ENCODE measurements around the gene TNRC18. TPM values are rescaled to one million over a fixed set of nuclear protein-coding genes. Genes with fewer than 3 reads are reported as not detected.
"Not testable (repeated sequence)": the region's sequence is repeated elsewhere in the genome, so short reads cannot be mapped to it uniquely, and the experiment has no call there.

TNRC18 gene
- total RNA-seq, 2 donors from 2014 or later, result 84.0 to 90.9 TPM

DNA sequence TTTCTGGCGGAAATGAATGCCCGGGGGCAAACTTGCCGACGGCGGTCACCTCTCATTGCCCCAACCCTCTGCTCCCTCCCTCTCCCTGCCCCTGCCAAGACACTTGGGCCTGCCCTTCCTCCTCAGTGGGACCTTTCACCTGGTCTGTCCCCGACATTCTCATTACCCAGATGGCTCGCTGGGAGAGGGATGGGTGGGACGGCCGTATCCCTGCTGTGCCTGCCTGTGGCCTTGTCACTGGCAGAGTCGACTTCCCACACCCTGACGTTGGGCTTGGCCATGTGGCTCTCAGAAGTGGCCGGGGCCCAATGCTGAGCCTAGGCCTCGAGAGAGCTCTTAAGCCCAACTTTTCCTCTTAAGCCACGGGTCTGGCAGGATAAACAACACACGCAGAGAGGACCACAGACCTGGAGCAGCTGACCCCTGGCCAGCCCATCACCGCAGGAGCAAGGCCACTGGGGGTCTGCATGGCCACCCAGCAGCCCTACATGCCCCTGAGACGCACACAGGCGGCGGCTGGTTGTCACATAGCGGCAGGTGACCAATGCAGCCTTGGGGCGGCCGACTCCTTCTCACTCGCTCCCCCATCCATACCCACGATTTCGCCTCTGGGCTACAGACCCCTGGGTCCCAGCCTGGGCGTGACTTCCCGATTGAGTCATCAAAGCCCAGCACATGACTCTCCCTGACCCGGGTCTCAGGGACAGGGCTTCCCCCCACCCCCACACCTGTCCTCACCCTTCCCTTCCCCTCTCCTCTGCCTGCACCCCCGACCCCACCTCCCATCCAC is 100.8 kb downstream of the TNRC18 start:
- TF ChIP-seq, protein P1, sequence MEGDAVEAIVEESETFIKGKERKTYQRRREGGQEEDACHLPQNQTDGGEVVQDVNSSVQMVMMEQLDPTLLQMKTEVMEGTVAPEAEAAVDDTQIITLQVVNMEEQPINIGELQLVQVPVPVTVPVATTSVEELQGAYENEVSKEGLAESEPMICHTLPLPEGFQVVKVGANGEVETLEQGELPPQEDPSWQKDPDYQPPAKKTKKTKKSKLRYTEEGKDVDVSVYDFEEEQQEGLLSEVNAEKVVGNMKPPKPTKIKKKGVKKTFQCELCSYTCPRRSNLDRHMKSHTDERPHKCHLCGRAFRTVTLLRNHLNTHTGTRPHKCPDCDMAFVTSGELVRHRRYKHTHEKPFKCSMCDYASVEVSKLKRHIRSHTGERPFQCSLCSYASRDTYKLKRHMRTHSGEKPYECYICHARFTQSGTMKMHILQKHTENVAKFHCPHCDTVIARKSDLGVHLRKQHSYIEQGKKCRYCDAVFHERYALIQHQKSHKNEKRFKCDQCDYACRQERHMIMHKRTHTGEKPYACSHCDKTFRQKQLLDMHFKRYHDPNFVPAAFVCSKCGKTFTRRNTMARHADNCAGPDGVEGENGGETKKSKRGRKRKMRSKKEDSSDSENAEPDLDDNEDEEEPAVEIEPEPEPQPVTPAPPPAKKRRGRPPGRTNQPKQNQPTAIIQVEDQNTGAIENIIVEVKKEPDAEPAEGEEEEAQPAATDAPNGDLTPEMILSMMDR (IDR thresholded peaks at IDR 0.05), result no peak
- Histone ChIP-seq H3K36me3 (no peaks in the 10 kb centered on the region), H3K9ac (ENCODE audit: low read depth in 2 of 2, low read length in 2 of 2) (no peak overlapping the region), H3K4me1 (no peaks in the 10 kb centered on the region), H3K4me3 (no peak overlapping the region), H3K27me3 (no peaks in the 10 kb centered on the region), H3K9me3 (no peaks in the 10 kb centered on the region), H3K27ac (no peak overlapping the region)
- DNase-seq, result no peak
- intact Hi-C loops (cut with DNase I), result no loop called here

DNA sequence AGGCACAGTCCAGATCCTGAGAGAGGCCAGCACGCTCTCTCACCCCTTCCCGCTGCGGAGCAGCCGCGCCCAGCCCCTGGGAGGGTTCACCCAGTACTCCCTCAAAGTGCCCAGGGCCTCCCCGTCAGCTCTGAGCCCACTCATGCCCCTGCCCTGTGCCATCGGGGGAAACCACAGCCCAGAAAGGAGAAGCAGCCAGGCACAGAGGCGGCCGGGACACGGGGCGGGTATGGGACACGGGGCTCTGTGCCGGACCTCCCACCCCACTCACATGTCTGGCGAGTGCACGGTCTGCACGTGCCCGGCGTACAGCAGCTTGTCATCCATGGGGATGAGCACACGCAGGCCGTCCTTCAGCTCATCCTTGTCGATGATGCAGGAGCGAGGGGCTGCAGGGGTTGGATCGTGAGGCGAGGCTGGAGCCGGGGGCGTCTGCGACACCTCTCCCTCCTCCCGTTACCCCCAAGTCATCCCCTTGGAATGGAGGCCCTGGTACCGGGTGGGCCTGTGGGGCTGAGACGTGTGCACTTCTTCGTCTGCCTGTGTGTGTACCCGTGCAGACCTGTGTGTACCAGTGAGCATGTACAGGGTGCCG is 102.7 kb downstream of the TNRC18 start:
- H3K4me1 ChIP-seq, result no peaks in the 10 kb centered on the region
- H3K9me3 ChIP-seq, result no peaks in the 10 kb centered on the region
- H3K27me3 ChIP-seq, result no peaks in the 10 kb centered on the region
- no peak for DNase-seq
- H3K36me3 ChIP-seq, result peaks cover under 1% of the 10 kb centered on the region
- H3K27ac ChIP-seq, result no peak overlapping the region
- H3K9ac ChIP-seq (ENCODE audit: low read depth in 2 of 2, low read length in 2 of 2), result no peak overlapping the region
- H3K4me3 ChIP-seq, result no peak overlapping the region
- TF ChIP-seq, protein P1 (IDR thresholded peaks at IDR 0.05), result no peak
- intact Hi-C loops (cut with DNase I), result no loop called here

DNA sequence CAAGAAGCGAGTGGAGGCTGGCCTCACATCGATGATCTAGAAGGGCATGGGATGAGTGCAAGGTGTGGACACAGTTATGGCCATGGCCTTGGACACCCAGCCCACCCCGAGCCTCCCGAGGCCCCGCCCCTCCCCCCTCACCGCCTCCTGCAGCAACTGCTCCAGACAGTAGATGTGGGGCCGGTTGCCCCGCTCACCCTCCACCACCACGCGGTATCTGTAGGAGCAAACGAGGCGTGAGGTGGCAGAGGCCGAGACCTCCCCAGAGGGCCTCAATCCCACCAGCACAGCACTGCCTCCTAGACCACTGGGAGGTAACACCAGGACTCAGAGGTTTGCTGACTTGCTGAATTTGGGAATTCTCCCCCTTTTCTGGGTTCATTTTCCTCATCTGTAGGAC is 103.2 kb downstream of the TNRC18 start:
- intact Hi-C loops (cut with DNase I), result no loop called here
- no peak for DNase-seq
- TF ChIP-seq, protein P1 (IDR thresholded peaks at IDR 0.05), result no peak
- Histone ChIP-seq H3K27me3 (no peaks in the 10 kb centered on the region), H3K9me3 (no peaks in the 10 kb centered on the region), H3K9ac (ENCODE audit: low read depth in 2 of 2, low read length in 2 of 2) (no peak overlapping the region), H3K4me3 (no peak overlapping the region), H3K4me1 (no peaks in the 10 kb centered on the region), H3K27ac (no peak overlapping the region), H3K36me3 (peaks cover 6% of the 10 kb centered on the region)

DNA sequence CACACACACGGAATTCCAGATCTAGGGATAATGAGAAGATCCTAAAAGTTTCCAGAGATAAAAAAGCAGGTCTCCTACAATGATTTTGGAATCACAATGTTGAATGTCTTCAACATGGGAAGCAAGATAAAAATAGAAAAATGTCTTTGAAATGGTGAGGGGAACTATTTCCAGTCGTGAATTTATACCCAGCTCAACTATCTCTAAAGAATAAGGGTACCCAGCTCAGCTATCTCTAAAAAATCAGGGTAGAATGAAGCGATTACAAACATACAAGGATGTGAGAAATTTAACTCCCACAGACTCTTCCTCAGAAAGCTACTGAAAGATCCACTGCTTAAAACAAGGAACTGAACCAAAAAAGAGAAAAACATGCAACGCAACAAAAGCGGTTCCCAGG is 105.0 kb downstream of the TNRC18 start:
- H3K9me3 ChIP-seq; H3K27me3 ChIP-seq; H3K9ac ChIP-seq (ENCODE audit: low read depth in 2 of 2, low read length in 2 of 2); DNase-seq; intact Hi-C loops (cut with DNase I); H3K4me1 ChIP-seq; H3K27ac ChIP-seq; H3K36me3 ChIP-seq; H3K4me3 ChIP-seq: not testable (repeated sequence)

DNA sequence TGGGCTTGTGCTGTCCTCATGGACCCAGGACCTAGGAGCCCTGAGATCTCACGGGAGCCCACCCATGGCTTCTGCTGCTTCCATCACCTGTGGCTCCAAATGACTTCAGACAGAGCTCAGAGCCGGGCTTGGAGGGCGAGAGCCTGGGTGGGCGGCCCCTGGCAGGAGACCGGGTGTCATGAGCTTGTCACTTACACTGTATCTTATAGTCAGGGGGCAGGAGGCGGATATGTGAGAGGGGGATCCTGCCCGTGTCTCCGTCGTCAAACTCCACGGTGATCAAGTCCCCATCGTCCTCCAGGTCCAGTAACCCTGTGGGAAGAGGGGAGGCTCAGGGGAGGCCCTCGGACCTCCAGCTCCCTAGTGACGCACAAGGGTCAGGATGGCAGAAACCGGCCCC is 107.9 kb downstream of the TNRC18 start:
- Histone ChIP-seq H3K9me3 (no peaks in the 10 kb centered on the region), H3K27ac (no peak overlapping the region), H3K27me3 (no peaks in the 10 kb centered on the region), H3K4me3 (no peak overlapping the region), H3K36me3 (peaks cover 6% of the 10 kb centered on the region), H3K4me1 (no peaks in the 10 kb centered on the region), H3K9ac (ENCODE audit: low read depth in 2 of 2, low read length in 2 of 2) (no peak overlapping the region)
- intact Hi-C loops (cut with DNase I), result no loop called here
- TF ChIP-seq, protein P1 (IDR thresholded peaks at IDR 0.05), result no peak
- DNase-seq, result no peak

DNA sequence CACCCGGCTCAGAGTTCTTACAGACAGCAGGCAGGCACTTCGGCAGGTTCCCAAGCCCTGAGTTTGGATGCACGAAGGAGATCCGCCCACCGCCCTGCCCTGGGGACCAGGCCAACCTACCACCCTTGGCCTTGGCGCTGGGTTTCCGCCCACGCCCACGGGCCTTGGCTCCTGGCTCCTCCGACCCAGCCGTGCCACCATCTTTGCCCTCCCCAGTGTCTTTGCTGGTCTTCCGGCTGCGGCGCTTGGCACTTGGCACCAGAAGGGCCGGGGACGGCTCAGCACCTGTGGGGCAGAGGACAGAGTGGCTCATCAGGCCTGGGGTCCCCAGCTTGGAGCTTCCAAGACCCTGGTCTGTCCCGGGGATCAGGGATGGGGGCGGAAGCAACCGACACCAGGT is 108.8 kb downstream of the TNRC18 start:
- Histone ChIP-seq H3K4me3 (no peak overlapping the region), H3K36me3 (peaks cover 6% of the 10 kb centered on the region), H3K9me3 (no peaks in the 10 kb centered on the region), H3K27me3 (no peaks in the 10 kb centered on the region), H3K4me1 (no peaks in the 10 kb centered on the region), H3K27ac (no peak overlapping the region), H3K9ac (ENCODE audit: low read depth in 2 of 2, low read length in 2 of 2) (no peak overlapping the region)
- DNase-seq, result no peak
- intact Hi-C loops (cut with DNase I), result no loop called here
- TF ChIP-seq, protein P1 (IDR thresholded peaks at IDR 0.05), result no peak

DNA sequence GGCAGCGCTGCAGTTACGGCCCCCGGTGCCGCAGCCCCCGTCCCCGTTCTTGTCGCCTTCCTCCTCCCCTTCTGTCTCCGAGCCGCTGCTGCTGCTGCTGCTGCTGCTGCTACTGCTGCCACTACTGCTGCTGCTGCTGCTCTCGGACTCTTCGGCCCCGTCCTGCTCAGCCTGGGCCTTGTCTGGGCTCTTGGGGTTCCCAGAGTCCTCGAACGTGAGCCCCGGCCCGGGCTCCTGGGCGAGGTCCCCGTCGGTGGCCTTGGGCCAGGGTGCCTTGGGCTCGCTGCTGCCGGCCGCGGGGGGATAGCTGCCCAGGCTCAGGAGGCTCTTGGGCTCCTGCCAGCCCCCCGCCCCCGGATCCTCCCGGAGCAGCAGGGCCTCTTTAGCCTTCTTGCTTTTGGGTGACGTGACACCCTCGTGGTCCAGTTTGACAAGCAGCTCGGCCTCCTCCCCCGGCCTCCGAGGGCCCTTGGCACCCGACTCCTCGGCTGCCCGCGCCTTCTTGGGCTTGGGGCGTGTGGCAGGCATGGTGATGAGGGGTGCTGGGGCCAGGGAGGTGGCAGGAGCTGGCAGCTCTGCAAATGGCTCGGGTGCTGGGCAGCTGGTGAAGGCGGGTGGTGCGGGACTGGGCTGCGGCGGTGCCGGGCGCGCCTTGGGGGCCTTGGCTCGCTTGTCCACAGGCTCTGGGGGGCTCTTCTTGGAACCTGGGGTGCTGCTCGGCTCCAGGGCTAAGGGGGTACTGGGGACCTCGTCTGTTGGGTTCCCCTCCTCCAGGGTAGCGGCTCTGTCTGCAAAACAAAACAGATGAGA is 110.4 kb downstream of the TNRC18 start:
- intact Hi-C loops (cut with DNase I); H3K27me3 ChIP-seq; DNase-seq; H3K4me3 ChIP-seq; H3K9me3 ChIP-seq; H3K36me3 ChIP-seq; H3K4me1 ChIP-seq; H3K9ac ChIP-seq (ENCODE audit: low read depth in 2 of 2, low read length in 2 of 2); H3K27ac ChIP-seq: not testable (repeated sequence)
